CD4-positive, alpha-beta T cell treated with Interleukin-2 at 100 ng/mL for 4 hours (primary cell): ENCODE measurements around the gene EXOC4.

ENCODE experiments used
- DNase-seq: peaks from one replicate; pipeline ENCODE4 v3.0.0-alpha.2; 2020; ENCODE audit warnings: low spot score

EXOC4 gene

DNA sequence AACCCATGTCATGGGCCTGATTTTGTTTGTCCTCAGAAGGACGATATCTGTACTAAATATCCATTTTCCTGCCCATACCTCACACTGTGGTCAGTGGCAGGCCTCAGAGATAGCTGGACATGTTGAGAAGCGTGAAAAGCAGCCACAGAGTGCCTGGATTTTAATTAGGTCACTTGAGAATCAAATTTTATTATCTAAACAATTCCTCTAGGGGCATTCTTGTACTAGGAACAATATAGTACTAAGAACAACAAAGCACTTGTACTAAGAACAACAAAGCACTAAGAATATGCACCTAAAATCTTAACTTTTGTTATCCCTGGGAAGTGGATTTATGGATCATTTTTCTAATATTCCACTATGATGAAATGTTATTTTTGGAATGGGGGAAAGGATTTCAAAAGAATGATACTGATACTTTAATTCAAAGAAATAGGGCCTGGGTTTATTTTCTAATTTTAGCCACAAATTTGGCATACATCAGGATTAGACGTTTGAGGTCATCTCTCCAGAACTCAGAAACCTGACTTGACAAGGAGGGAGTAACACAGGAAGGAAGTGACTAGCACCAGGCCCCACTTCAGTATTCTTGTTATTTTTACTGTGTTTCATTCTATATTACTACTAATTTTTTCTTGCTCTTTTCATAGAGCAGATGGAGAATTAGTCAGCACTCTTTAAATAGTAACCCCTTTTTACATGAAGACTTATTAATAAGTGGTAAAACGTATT is 112.2 kb downstream of the EXOC4 start:
- DNase-seq, result peak; percentile 6

DNA sequence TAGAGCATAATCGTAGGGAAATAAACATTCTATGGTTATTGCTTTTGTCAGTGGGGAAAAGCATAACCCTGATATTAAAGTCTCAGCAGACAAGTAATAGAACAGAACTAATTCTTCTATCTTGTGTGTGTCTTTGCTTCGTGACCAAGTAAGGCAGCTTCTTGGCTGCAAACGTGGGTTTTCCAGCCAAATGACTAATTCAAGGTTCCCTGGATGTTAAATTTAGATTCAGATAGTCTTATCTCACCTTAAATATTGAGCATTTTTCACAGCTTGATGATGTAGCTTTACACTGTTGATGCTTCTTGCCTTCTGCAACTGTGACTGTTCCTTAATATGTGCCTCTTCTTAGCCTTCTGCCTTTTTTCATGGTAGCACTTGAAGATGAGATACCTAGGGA is 113.0 kb downstream of the EXOC4 start:
- DNase-seq, result no peak

DNA sequence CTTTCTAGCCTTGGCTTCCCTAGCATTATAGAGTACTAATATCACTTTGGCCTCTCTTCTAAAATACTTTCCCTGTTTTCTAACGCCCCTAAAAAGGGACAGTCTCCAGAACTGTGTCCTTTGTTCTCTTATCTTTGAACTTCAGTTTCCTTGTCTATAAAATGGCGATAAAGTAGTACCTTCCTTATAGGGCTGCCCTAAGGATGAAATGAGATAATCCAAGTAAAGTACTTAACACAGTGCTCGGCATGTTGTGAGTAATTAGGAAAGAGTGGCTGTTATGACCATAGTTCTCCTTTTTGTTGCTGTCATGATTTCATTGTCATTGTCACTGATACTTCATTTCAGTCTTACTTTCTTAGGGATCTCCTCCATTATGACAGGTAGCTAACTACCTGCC is 114.7 kb downstream of the EXOC4 start:
- no peak for DNase-seq

DNA sequence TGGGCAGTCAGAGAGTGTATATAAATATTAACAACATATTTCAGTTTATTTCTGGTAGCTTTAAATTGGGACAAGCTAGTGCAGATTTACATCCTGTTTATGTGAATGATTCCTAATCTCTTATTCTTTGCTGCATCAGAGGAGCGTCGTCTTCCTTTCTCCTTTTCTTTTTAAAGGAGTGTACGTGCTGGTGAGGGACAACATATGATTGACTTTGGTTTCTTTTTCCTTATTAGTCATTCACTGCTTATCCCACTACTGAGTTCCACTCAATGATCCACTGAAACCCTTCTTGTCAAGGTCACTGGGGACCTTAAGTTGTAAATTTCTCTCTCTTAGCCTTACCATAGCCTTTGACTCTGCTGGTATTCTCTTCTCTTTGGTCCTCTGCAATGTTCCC is 116.3 kb downstream of the EXOC4 start:
- no peak for DNase-seq

DNA sequence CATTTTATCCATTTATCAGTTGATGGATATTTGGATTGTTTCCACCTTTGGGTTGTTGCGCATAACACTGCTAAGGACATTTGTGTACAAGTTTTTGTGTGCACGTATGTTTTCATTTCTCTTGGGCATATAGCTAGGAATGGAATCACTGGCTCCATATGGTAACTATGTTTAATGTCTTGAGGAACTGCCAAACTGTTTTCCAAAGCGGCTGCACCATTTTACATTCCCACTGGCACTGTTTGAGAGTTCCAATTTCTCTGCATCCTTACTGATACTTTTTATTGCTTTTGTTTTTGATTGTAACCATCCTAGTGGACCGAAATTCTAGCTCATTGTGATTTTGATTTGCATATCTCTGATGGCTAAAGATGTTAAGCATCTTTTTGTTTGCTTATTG is 118.7 kb downstream of the EXOC4 start:
- DNase-seq, result no peak

DNA sequence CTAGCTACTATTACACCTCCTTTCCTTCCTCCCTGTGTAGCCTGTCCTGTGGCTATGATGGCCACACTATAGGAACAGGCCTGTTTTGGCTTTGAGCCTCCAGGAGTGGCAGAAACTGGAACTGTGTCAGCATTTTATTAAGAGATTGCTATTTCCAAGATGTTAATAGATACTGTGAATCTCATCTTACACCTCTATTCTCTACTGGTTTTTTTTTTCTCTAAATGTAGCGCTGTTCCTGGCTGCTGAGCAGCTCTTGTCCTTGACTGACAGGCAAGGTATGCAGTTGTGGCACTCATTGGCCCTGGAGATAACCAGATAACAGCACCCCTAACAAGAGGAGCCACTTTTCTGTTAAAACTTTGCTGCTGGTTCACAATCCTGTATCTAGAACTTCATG is 119.5 kb downstream of the EXOC4 start:
- no peak for DNase-seq

DNA sequence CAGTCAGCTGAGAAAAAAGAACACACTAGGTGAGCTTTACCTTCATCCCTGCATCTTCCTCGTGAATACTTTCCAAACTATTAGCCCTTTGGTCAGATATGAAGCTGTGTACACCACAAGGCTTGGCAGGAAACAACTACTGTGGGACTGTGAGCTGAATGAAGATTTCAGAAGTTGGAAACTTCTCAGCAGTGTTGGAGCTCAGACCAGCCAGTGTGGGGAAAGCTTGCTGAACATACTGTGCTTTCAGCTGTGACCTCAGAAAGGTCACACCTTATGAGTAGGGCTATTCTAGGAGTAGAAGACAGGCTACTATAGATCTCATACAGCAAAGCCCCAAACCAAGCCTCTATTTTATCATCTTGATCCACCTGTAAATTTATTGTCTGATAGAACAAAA is 123.6 kb downstream of the EXOC4 start:
- no peak for DNase-seq

DNA sequence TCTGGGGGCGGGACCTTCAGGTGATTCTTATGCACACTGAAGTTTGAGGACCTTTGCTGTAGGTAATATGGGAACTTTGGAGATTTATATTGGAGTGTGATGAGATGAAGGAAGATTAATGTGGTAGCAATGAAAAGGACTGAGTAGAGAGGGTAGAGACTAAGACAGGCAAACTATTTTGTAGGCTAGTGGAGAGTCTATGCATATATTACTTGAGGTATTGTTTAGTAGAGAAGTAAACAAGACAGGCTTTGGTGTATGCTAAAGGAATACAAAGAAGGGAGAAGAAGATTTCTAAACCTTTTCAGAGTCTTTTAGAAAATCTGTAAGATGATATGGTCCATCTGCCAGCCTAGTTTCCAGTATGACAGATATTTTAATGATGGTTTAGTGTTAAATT is 129.1 kb downstream of the EXOC4 start:
- DNase-seq, result no peak

DNA sequence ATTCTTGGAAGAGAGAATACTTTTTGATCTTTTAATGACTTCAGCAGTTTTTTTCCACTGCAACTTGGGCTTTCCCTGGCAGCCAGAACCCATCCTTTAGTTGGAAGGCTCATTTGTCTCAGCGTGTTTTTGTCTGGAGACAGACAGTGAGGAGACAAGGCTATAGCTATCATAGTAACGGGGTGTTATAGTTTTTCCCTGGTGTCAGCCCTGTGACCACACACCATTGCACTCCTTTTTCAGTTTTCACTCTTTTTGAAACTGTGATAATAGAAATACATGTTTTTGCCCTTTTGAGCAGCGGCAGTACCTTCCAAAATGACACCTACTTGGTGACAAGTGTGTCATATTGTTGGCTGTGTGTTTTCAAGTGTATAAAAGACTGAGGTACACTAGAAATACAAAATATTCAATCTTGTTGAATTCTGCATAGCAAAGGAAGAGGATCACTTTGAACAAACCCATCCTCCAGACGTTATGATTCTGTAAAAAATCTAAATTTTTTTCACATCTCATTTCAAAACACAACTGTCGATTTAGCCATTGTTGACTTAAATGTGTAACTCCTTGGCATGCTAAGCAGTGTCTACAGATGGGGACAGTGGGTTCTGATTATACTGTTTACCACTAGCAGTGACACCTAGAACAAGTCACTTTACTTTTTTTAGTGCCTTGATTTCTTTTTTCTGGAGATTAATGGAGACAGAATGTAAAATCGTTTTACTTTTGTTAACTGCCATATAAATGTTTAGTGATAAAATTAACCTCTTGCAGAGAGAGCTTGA is 130.1 kb downstream of the EXOC4 start:
- DNase-seq, result no peak

DNA sequence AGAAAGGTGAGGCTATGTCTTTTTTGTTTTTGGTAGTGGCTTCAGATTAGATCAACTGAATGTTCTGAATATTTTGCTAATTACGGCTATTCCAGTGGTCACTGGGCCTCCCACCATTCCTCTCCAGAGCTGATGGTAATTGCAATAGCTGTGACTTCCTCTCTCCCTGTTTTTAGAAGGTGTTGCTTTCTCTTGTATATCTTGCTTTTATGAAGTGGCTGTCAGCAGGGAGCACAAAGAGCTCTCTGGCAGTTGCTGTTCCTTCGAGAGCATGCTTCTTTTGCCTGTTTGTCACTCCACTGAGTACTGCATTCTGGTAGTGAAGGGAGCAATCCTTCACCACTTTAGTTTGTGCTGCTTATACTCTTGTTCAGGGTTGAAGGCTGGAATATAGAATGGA is 133.3 kb downstream of the EXOC4 start:
- no peak for DNase-seq

DNA sequence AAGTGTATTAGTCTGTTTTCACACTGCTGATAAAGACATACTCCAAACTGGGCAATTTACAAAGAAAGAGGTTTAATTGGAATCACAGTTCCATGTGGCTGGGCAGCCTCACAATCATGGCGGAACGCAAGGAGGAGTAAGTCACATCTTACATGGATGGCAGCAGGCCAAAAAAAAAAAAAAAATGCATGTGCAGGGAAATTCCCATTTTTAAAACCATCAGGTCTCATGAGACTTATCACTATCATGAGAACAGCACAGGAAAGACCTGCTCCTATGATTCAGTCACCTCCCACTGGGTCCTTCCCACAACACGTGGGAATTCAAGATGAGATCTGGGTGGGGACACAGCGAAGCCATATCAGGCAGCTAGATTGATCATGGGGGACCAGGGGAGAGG is 136.8 kb downstream of the EXOC4 start:
- no peak for DNase-seq

DNA sequence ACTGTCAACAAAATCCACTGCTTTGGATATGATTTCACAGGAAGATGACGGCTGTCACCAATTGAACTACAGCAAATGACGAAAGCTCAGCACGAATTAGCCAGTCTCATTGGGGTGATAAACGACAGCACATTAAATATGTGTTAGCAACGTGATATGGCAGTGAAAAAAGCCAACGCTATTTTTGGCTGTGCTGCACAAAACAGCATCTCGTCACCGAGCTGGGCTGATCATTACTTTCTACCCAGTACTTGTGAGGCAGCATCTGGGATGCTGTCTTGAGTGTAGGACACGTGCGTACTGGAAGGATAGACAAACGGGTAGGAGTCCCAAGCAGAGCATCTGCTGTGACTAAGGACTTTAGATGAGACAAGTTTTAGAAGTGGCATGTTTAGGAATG is 138.3 kb downstream of the EXOC4 start:
- no peak for DNase-seq

DNA sequence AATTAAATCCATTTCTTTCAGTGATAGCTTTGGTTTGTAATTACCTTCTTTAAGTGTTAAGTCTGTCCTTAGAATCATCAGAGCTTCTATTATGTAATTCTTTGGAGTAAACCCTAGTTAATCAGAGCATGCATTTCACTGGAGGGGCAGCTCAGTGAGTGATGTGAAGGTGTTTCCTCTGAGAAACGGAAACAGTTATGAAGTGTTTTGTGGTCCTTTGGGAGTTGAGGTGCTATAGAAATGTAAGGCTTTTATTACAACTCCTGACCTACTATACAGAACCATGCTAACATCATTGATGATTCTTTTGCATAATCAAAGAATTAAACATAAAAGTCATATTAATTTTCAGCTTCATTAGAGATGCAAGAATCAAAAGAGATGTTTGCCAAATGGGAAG is 141.5 kb downstream of the EXOC4 start:
- DNase-seq, result no peak

DNA sequence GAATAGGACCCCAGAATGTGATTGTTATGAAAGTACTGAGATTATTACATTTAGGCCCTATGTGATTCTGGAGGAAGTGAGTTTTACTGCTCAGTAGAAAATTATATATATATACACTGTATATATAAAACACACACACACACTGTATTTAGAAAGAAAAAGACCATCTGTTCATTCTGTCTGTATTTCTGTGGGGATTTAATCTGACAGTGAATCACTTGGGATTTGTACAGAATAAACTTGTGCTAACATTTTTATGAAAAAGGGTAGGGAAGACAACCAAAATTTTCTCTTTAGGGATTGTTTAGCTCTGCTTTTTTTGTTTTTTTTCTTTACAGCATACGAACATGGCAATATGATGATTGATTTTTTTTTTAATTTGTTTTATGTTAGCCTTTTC is 142.7 kb downstream of the EXOC4 start:
- no peak for DNase-seq

DNA sequence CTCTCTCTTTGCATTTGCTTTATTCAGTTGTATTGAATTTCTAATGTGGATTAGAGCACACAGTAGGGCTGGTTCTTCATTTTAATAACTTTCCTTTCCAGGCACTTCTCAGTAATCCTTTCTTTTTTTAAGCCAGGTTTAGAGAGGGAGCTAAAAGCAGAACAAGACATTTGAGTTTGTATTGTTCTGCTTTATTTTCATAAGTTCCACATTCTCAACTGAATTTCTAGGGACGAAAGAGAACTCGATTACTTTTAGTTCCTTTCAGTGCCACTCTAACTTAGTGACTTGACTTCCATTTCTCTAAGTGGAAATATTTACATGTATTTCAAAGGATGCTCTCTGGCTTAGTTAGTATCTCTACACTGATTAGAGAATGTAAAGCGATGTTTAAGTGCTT is 145.6 kb downstream of the EXOC4 start:
- DNase-seq, result no peak

DNA sequence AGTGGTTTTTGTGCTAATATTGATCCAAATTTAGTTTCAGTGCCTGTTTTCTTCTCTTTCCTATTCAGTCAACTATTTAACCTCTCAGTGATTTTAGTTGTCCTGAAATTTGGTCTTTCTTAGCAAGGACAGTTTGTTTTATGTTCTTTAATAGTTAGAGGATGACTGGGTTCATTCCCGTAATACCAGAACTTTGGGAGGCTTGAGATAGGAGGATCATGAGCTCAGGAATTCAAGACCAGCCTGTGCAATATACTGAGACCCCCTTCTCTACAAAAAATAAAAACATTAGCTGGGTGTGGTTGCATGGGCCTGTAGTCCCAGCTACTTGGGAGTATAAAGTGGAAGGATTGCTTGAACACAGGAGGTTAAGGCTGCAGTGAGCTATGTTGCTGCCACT is 148.3 kb downstream of the EXOC4 start:
- DNase-seq, result no peak

DNA sequence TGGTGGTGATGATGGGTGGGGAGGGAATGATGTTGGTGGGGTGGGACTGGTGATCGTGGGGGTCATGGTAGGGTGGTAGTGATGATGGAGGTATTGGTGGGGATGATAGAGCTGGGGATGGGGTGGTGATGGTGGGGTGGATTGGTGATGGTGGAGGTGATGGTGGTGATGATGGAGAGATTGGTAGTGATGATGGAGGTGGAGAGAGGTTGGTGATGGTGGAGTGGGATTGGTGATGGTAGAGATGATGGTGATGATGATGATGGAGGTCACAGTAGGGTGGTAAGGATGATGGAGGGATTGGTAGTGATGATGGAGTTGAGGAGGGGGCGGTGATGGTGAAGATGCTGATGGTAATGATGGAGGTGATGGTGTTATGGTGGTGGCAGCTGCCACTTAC is 155.3 kb downstream of the EXOC4 start:
- no peak for DNase-seq

DNA sequence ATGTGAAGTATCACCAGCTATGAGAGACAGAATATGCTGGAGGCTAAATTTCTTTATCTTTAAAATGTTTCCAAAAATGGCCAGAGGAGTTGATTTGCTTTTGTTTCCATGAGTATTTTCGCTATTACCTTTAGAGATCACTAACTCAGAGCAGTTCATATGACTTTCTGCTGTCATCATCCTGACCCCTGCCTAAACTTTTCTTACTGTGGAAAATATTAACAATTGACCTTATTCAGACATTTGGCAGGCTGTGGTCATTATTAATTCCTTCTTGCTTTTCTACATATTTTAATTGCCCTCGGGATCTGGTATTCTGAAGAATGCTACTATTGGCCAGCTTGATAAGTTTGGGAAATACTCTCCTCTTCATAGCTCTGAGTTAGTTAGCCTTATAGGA is 156.5 kb downstream of the EXOC4 start:
- no peak for DNase-seq

DNA sequence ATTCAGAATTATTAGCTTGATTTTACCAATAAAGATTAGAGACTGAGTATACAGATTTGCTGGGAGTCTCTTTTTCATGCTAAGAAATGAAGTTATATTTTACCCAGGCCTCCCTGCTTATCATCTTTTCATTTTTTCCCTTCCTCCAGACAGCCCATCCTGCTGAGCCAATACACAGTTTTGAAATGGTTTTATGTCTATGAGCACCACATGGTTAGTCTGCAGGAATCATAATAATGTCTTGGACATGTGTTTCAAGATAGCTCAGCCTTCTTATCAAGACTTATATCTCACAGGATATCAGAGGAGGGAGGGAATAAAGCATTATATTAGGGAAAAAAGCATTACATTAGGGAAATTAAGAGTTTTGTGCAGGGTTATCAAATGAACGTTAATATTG is 157.1 kb downstream of the EXOC4 start:
- DNase-seq, result no peak

DNA sequence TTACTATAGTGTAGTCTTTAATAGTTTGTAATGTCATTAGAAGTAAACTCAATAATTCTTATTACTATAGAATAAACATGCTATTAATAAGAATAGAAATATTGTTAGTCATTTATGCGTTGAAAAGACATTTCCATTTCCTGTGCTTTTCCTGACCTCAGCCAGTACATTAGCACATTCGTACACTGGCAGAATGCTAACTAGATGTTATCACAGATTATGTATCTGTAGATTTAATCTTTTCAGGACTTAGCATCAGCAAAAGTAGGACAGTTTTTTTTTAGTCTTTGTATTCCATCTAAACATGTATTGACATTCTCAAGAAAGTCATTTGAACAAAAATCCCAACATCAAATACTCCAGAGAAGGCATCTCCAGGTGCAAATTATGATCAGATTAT is 158.5 kb downstream of the EXOC4 start:
- DNase-seq, result no peak

DNA sequence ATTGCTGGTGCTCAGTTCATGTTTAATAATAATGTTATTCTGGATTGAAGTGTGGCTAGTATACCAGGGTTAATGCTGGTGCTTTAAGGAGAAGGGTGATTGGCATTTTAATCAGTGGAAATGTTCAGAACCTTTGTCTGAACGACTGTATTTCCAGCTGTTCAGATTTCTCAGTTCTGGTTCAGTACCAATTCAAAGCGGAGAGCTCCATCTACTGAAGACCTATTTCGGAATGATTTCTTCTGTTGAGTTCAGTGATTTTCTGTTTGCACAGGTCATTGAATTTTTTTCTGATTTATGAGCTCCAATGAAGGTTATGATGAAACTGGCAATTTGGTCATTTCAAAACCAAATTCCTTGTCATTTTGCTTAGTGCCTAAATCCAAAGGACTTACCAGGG is 160.1 kb downstream of the EXOC4 start:
- DNase-seq, result no peak

DNA sequence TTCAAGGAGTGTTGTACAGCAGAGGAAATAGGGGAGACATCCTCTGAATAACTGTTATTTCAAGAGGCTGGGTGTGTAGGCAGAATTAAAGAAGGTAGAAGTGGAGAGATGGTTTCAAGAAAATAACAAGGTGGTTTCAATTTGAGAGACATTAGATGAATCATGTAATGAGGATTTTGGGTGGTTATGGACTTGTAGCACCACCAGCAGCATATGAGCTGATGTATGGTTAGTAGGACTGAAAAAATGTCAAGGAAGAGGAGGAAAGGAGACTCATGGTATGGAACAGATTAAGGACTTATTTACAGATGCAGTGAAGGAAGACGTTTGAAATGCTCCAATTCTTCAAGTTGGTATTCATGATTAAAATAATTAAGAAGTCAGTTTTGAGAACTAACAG is 166.2 kb downstream of the EXOC4 start:
- no peak for DNase-seq

DNA sequence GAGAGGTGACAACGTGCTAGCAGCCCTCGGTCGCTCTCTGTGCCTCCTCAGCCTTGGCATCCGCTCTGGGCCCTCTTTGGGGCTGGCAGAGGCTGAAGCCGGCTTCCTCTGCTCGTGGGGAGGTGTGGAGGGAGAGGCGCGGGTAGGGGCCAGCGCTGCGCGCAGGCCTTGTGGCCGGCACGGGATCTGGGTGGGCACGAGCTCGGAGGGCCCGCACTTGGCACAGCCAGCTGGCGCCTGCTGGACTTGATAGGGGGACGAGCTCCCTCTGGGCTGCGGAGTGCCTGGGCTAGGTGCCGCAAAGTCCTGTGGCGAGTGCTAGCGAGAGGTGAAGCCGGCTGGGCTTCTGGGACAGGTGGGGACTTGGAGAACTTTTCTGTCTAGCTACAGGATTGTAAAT is 170.7 kb downstream of the EXOC4 start:
- DNase-seq, result no peak

DNA sequence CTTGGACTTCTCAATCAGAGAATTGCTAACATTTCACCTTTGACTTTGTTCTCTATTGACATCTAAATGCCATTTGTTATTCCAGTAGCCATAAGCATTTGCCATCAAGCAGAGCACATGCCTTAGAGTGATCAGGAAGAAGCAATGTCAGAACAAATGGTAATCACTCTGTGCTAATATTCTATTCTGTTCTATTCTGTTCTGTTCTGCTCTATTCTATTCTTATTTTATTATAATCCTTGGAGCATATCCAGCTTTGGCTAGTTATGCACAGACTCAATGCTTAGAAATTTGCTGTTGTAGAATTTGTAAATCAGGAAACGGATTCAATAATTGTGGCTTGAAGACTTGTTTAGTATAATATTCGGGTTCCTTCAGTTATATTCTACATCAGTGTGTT is 175.4 kb downstream of the EXOC4 start:
- DNase-seq, result no peak
